ENCODE data around the gene GAB4.
"Not testable (repeated sequence)": the region's sequence is repeated elsewhere in the genome, so short reads cannot be mapped to it uniquely, and the experiment has no call there.

GAB4 gene, protein sequence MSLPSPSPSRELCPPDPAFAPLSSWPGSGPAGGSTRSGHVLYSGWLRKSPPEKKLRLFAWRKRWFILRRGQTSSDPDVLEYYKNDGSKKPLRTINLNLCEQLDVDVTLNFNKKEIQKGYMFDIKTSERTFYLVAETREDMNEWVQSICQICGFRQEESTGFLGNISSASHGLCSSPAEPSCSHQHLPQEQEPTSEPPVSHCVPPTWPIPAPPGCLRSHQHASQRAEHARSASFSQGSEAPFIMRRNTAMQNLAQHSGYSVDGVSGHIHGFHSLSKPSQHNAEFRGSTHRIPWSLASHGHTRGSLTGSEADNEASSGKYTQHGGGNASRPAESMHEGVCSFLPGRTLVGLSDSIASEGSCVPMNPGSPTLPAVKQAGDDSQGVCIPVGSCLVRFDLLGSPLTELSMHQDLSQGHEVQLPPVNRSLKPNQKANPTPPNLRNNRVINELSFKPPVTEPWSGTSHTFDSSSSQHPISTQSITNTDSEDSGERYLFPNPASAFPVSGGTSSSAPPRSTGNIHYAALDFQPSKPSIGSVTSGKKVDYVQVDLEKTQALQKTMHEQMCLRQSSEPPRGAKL

GRCh38 chr22:17007852-17008731 lies at the start of gene GAB4:
GAB4 (minus strand) TSS chr22:17008222; CDS start chr22:17008114, 108 bp downstream.
- DNase-seq = no peak

DNA sequence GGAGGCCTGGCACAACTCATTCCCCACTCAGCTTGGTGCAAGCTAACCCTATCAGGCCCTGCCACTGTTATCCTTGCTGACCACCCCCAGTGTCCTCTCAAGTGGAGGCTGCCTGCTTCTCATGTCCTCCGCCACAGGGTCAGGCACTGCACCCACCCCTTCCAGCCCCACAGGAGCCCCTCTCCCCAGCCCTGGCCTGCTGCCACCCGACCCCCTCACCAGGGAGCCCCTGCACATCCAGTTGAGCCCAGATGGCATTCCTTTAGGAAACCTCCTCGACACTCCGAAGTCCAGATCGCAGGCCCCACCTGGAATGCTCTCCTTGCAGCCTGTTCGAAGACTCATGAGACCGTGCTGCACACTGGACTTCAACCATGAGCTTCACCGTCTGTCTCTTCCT lies 48.8 kb upstream of the GAB4 start:
- no peak for DNase-seq

DNA sequence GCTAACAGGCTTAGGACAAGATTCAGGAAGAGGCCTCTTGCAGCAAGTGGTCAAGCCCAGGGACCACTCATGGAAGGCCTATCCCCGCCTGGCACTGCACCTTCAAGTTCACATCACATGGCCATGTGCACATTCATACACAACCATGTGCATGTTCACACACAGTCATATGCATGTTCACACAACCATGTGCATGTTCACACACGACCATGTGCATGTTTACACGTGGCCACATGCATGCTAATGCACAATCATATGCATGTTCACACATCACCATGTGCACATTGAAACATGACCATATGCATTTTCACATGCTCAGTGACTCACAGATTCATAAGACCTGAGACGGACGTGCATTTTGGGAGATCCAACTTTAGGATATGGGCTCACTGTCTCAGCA lies 48.0 kb upstream of the GAB4 start:
- DNase-seq = no peak

DNA sequence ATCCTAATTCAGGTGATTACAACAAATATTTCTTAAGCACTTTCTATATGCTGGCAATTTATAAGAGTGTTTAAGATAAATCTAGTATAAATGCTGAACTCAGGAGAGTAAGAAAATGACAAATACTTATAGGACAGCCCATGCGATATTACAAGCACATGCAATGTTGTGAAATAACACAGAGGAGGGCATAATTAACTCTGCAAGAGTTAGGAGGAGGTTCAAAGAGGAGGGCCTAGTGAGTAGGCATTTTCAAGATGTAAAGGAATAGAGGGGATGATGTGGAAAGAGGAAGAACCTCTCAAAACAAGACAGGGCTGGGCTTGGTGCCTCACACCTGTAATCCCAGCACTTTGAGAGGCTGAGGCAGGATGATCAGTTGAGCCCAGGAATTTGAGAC lies 39.6 kb upstream of the GAB4 start:
- DNase-seq = no peak

DNA sequence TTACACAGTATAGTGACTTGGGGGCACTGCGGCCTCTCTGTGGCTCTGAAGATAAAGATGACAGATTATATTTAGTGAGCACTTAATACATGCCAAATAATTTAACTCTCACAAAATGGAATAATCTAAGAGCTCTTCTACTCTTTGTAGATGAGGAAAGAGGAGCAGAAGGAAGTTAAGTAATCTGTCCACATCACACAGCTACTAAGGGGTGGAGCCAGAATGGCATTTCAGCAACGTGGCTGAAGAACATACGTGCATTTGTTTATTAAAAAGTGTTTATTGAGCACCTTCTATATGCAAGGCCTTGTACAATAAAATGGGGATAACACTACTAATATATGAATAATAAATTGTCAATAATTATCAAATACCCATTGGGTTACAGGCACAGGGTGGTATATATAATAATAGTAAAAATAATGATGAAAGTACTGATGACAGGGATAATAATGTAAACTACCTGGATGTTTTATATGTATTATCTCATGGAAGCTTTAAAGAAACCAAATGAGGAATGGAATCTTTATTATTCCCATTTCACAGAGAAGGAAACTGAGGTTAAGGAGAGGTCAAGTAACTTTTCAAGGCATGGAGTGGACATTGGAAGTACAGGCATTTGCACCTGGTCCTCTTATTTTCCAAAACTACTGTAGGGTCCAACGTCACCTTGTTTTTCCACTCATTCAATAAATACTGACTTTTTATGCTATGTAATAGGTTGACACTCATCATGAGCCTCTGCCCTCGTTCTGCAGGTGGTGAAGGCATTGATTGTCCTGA lies 38.7 kb upstream of the GAB4 start:
- no peak for DNase-seq

GRCh38 chr22:17043521-17043920 lies 35.5 kb upstream of the GAB4 start:
- no peak for DNase-seq

DNA sequence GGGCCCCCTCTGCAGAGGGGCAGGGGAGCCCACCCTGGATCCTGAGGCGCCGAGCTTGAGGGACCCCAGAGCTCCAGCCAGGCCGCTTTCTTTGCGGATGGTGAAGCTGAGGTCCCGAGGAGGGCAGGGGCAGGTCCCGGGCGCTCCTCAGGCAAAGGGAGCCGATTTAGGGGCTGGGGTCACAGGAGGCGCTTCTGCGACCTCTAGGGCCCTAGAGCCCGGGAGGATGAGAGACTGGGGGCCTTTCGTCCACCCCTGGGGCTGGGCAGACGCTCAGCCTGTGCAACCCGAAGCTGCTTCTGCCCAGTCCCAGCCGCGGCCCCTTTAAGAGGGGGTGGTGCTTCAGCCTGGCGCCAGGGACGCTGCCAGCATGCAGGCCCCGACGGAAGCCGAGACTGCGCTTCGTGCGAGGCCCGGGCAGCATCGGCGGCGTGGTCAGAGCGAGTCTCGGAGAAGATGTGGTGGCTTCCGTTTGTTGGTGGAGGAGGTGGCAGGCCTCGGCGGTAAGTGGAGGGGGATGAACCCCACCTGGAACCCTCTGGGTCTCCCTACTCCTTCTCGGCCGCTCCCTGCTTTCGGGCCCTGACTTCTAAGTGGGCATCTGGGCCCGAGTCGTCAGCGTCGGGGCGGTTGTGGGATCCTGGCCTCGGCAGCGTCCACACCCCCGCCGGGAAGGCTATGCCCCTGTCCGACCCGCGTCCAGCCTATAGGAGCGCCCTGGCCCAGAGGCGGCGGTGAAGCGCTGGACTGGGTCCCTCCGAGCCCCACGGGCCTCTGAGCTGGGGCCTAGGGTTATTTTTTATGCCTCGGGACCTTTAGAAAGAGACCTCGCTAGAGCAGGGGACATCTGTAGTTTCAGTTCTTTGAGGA lies 29.1 kb upstream of the GAB4 start:
- DNase-seq = not testable (repeated sequence)

GRCh38 chr22:17035976-17036841 lies 28.2 kb upstream of the GAB4 start:
- not testable (repeated sequence) for DNase-seq

DNA sequence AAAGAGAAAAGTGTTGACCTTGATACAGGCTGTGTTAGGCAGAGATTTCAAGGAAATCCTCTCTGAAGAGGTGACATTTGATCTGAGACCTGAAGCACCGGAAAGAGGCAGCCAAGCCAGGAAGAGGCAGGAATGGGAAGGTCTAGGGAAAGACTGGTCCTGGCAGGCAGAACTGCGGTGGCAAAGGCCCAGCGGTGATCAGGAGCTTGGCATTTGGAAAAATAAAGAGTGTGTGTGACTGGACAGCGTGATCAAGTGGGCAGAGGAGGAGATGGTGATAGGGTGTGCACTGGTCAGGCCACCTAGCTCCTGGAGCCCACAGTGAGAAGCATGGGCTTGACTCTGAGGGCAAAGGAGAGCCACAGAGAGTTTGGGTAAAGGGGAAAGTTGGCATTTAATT lies 27.2 kb upstream of the GAB4 start:
- DNase-seq = no peak

DNA sequence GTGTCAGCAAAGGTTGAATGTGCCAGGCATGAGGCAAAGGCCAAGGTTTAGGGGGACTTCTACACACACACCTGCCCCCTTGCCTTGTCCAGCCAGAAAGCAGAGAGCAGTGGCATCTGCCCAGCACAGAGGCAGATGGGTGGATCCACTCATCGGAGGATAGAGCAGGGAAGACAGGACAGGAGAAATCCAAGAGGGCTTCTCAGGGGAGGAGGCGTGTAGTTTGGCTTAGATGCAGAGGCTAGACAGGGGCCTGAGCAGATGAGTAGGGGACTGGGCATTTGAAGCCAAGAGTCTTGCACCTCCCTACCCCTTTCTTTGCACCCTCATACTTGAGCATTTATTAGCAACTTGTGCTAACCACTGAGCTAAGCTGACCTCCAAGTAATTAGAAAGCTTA lies 26.5 kb upstream of the GAB4 start:
- DNase-seq = not testable (repeated sequence)

- DNase-seq = not testable (repeated sequence)
Observed at GRCh38 chr22:17032277-17032676, 24.3 kb upstream of the GAB4 start.

GRCh38 chr22:17024380-17024779 lies 16.4 kb upstream of the GAB4 start:
- not testable (repeated sequence) for DNase-seq

DNA sequence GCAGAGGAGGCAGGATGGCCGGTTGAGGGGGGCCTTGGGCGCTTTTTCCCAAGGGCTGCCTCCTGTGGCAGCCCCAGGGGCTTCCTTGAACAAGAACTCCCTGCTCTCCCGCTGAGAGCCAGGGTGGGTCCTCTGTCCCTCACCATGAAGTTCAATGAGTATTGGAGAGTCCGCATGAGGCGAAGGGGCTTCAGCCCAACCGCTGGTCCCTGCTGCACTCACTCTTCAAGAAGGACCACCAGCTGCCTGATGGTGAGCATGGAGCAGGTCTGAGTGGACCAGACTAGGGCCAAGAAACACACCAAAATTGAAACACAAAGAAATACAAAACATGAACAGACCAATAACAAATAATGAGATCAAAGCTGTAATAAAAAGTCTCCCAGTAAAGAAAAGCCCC lies 7.5 kb upstream of the GAB4 start:
- not testable (repeated sequence) for DNase-seq

DNA sequence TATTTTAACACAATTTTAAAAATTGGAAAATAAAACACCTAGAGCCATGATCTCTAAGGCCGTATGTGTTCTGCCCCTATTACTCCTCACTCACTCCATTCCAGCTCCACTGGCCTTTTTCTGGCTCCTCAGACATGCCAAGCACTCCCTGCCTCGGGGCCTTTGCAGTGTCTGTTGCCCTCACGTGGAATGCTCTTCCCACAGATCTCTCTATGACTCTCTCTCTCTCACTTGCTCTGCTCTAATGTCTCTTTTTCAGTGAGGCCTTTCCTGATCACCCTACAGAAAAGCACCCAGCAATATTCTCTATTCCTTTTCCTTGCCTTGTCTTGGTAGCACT lies 6.0 kb upstream of the GAB4 start:
- not testable (repeated sequence) for DNase-seq

DNA sequence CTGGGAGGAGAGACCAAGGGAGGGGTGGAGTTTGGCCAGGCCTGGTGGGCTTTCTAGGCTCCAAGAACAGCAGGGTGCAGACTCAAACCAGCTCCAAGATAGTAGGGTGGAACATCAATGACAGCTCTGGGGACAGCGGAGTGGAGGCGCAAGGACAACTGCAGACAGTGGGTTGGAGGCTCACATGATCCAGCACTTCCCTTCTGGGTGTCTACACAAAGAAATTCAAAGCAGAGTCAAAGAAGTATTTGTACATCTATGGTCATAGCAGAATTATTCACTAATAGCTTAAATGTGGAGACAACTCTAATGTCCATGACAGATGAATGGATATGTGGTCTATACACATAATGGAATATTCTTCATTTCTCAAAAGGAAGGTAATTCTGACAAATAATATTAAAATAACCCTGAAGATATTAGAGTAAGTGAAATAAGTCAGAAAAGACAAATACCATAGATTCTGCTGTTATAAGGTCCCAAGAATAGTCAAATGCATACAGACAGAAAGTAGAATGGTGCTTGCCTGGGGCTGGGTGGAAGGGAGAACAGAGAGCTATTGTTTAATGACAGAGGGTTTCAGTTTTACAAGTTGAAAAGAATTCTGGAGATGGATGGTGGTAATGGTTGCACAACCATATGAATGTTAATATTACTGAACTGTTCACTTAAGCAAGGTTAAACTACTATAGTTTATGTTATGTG lies 5.5 kb upstream of the GAB4 start:
- no peak for DNase-seq

DNA sequence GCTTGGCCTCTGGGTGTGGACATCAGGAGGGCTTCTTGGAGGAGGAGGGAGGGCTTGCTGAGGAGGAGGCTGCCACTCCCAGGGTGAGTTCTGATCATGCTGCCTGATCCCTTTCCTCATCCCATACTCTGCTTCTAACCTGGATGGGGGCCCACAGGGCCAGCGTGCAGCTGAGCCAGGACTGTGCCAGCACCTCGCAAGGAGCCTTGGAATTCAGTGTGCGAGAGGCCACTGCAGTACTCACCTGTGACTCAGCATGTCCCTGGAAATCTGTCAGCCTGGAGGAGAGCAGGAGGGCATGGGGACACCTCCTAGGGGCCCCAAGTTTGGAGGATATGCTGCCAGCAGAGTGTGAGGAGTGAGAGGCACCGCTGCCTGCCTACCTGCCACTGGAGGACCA lies 4.2 kb upstream of the GAB4 start:
- no peak for DNase-seq

DNA sequence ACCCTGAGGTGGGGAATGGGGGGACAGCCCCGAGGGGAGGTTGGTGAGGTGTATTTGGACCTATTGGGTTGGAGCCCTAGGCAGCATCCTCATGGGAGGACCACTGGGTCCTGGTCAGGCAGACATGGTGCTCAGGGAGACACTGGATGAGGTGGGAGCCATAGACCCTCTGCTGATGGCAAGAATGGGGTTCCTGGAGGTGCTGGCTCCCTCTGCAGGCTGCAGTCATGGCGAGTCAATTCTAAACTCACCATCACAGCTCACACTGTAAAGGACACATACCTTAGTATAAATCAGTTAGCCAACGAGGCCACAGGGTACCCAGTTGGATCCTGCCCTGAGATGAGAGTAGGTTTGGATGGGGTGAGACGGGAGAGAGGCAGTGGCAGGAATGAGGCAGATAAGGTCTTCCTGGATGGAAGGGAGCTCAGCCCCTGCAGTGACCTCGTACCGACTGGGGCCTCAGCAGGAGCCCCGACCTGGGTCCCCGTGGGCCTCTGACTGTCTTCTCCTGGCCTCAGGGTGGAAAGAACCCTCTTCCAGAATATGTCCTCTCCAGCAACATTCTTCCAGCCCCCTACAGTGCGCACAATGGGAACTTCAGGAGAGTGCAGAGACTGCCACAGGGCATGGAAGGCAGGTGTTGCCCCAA lies 1.7 kb upstream of the GAB4 start:
- no peak for DNase-seq

- DNase-seq = no peak
Observed at GRCh38 chr22:17007257-17007656, 765 bp downstream of the GAB4 start.

DNA sequence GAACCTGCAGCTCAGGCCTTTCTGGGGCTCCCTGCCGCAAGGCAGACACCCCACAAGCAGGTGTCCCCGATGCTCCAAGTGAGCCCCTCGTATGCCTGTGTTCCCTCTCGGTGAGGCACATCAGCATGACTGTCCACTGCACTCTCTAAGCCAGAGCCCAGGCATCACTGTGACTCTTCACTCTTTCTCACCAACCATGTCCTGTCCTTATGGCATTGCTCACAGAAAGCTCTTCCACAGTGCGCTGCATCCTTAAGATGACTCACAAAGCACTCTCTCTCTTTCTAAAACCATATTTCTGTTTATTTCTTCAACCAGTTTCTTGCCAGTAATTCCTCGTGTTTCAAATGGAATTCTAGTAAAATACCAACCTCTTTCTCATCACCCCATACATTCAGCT lies 18.1 kb downstream of the GAB4 start:
- no peak for DNase-seq

DNA sequence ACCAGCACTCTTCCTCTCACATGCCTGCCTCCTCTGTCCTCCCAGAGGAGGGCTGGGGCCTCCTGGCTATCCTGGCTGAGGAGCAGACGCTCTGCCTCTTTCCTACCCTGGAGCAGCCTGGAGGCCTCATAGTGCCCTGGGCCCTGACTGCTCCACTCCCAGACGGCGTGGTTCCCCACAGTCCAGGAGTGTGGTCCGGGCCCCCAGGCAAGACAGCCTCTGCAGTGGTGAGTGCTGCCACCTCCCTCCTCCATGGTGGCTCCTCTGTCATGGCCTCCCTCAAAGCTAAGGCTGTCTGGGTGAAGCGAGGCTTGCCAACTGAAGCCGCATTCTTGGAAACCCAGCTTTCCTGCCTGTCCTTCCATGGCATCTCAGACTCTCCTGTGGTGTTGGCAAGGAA lies 19.8 kb downstream of the GAB4 start:
- DNase-seq = no peak

Measured in activated gamma-delta T cell treated with Interleukin-2 at 50 U/mL for 16 hours (primary cell).